ENCODE data around the gene POM121L2.
A peak's percentile ranks its signal among the peaks of the same experiment; 100 is the strongest.

The POM121L2 gene

GRCh38 chr6:27288136-27289044 is 23.7 kb downstream of the POM121L2 start:
- DNase-seq (ENCODE audit: extremely low read depth, low read depth) = no peak
- H3K4me3 ChIP-seq (replicated peaks; ENCODE audit: low read depth, low read length) = peak overlapping the region; percentile 28
- no peak for TF ChIP-seq CTCF (IDR thresholded peaks at IDR 0.05; ENCODE audit: low read depth, low read length, missing control alignments)

GRCh38 chr6:27287751-27288135 is 24.3 kb downstream of the POM121L2 start:
- H3K4me3 ChIP-seq (replicated peaks; ENCODE audit: low read depth, low read length) = peak overlapping the region; percentile 28
- no peak for DNase-seq (ENCODE audit: extremely low read depth, low read depth)
- TF ChIP-seq CTCF (IDR thresholded peaks at IDR 0.05; ENCODE audit: low read depth, low read length, missing control alignments) = no peak

- no peak for TF ChIP-seq CTCF (IDR thresholded peaks at IDR 0.05; ENCODE audit: low read depth, low read length, missing control alignments)
- DNase-seq (ENCODE audit: extremely low read depth, low read depth) = no peak
- no peak overlapping the region for H3K4me3 ChIP-seq (replicated peaks; ENCODE audit: low read depth, low read length)
These were observed 25.9 kb downstream of the POM121L2 start for GRCh38 chr6:27286141-27286540.

GRCh38 chr6:27283279-27283678 is 28.8 kb downstream of the POM121L2 start:
- no peak overlapping the region for H3K4me3 ChIP-seq (replicated peaks; ENCODE audit: low read depth, low read length)
- no peak for DNase-seq (ENCODE audit: extremely low read depth, low read depth)
- no peak for TF ChIP-seq CTCF (IDR thresholded peaks at IDR 0.05; ENCODE audit: low read depth, low read length, missing control alignments)

- DNase-seq (ENCODE audit: extremely low read depth, low read depth) = no peak
- no peak overlapping the region; the same call in 1 of the 2 replicates for H3K4me3 ChIP-seq (replicated peaks; ENCODE audit: low read depth, low read length)
- TF ChIP-seq CTCF (IDR thresholded peaks at IDR 0.05; ENCODE audit: low read depth, low read length, missing control alignments) = no peak
These were observed 30.5 kb downstream of the POM121L2 start for GRCh38 chr6:27281569-27281968.

GRCh38 chr6:27281105-27281539 is 31.0 kb downstream of the POM121L2 start:
- no peak for DNase-seq (ENCODE audit: extremely low read depth, low read depth)
- H3K4me3 ChIP-seq (replicated peaks; ENCODE audit: low read depth, low read length) = peak overlapping the region; percentile 57
- TF ChIP-seq CTCF (IDR thresholded peaks at IDR 0.05; ENCODE audit: low read depth, low read length, missing control alignments) = no peak

All from HFF-Myc (cell line).